GM21737 (cell line): ENCODE results near the gene TIGAR.

Source experiments
- ATAC-seq: cut with Tn5 transposase; IDR thresholded peaks from one replicate; pipeline ENCODE4 v1.9.1; 2021; ENCODE audit warnings: mild to moderate bottlenecking, moderate library complexity; ENCODE audit not compliant: unreplicated experiment

The TIGAR gene

DNA sequence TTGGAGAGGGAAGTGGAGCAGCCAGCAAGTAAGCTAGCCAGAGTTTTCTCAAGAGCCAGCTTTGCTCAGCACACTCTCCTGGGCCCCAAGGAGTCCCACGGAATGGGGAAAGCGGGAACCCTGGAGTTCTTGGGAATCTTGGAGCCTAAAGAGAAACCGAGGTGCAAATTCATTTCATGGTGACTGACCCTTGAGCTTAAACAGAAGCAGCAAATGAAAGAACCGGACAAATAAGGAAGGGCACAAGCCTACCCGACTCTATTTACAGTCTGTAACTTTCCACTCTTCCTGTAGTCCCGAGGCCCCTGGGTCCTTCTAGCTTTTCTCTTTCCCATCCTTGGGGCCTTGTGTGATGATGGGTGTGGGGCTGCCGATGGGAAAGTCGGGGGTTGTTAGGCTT is 18.1 kb upstream of the TIGAR start:
- ATAC-seq = no peak

- no peak for ATAC-seq
Observed at GRCh38 chr12:4303750-4304149, 17.3 kb upstream of the TIGAR start.

DNA sequence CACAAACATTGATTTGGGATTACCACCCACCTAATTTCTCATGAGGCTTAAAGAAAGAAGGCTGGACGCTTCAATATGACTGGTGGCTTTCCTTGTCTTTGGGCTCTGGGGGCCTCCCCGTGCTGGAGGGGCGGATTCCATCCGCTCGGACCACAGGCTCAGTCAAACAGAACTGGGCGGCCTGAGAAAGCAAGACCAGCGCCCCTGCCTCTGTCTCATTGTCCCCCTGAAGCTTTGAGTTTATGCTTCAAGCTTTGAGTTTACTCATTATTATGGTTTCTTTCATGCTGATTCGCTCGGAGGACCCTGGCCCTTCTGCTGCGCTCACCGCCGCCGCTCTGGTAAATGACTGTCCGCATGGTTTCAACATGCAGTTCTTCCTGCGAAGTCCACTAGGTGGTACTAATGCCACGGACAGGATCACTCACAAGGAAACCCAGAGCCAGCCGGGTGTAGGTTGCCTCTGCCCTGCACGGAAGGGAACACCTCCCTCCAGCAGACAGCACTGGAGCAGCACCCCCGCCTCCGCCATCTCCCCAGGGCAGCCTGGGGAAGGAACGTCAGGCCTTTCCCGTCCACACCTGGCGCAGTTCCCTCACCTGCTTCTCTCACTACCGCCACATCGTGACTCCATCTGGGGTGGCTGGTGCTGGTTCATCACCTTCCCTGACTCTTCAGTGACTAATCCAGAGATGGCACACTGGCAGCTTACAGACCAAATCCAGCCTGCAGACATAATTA is 13.2 kb upstream of the TIGAR start:
- ATAC-seq = no peak

DNA sequence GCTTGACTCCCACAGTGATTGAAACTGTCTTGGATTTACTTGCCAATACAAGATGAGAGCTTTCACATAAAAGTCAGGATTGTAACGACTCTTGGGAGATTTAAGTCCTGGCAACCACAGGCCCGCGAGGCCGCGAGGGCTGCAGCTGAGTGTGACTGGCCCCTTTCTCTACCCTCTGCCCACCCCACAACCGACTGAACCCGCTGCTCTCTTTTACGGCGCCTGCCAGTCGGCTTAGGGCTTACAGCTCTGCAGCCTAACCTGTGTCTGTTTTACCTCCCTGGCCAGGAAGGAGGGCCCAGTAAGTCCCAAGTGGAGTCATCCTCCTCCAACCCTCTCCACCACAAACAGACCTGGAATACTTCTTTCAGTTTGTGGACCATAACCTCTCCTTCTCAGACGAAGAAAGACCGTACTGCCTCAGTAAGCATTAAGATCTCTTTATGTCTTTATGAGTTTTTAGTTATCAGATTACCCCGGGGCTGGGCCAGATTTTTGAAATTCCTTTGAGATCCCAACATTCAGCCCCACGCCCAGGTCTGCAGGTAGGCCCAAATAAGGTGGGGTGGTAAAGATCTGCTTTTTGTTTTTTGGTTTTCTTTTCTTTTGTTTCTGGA is 12.6 kb upstream of the TIGAR start:
- no peak for ATAC-seq

GRCh38 chr12:4311776-4312175 is 9.2 kb upstream of the TIGAR start:
- no peak for ATAC-seq

- no peak for ATAC-seq
Observed at GRCh38 chr12:4312251-4312650, 8.8 kb upstream of the TIGAR start.

- peak; percentile 38 for ATAC-seq
Observed at GRCh38 chr12:4320497-4320852, 538 bp upstream of the TIGAR start.

- ATAC-seq = no peak
Observed at GRCh38 chr12:4322726-4323125, 1.7 kb downstream of the TIGAR start.

- ATAC-seq = no peak
Observed at GRCh38 chr12:4323396-4323795, 2.4 kb downstream of the TIGAR start.

DNA sequence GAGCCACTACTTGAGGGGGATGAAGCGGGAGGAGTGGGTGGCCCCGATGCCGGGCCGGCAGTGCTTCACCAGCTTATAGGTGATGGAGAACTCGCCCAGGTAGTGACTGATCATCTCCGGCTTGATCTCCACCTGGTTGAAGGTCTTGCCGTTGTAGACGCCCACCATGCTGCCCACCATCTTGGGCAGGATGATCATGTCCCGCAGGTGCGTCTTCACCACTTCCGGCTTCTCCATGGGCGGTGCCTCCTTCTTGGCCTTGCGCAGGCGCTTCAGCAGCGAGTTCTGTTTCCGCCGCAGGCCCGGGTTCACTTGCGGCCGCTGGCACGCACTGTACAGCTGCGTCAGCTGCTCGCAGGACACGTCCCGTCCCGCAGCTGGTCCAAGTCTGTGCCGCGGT is 3.4 kb downstream of the TIGAR start:
- no peak for ATAC-seq

DNA sequence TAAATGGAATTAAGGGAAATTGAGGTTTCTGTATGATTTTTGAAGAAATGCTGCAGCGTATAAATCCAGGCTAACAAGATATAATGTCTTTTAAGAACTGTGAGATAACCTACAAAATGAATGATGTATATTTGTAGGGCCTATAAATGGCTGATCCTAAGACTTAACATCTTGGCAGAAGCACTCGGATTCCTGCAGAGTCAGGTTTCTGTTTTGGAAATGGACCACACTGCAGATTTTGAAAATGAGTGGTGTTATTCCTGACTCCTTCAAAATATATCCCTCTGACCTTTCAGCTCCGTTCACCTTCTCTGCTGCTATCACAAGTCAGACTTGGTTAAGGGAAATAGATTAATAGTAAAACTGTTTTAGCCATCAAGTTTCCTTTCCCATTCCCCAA is 5.0 kb downstream of the TIGAR start:
- ATAC-seq = no peak

DNA sequence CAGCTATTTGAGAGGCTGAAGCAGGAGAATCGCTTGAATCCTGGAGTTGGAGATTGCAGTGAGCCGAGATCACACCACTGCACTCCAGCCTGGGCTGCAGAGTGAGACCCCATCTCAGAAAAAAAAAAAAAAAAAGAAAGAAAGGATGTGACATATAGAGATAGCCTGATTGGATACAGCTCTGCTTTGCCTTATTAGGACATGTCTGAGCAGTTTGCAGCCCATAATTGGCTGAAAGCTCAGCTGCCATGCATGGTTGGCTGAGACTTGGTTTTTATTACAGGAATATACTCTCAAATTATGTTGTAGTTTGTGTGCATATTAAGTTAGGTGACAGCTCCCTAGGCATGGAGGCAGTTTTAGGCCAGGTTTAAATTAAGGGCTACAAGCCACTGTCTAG is 6.3 kb downstream of the TIGAR start:
- no peak for ATAC-seq

DNA sequence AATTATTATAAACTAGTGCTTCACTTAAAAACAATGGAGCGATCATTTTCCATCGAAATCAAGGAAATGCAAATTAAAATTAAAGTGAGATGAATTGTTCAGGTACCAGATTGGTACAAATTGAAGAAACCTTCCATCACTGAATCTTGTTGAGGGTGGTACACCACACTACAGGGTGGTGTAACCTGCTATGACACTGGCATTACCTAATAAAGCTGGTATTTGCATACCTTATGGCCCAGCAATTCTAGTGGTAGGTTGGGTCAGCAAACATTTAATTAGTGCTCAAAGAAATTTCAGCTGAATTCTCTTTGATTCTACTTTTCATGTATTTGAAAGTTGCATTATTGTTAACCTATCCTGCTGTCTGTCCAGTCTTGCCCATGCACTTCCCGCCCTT is 9.2 kb downstream of the TIGAR start:
- ATAC-seq = no peak

DNA sequence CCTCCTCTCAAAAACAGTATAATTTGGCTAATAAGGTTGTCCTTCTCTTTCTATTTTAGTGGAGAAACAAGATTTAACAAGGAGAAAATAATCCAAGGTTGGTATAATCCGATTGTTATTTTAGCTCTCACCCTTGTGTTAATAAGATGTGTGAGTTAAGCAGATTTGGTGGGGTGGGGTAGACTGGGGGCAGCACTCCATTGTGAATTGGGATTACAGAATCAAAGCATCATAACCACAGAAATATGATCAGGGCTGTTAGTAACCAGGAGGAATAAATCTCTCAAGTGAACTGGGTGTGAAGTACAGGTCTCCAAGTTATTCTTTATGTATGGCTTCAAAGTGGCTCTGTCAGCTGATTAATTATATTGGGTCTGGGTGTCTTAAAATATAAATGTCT is 10.2 kb downstream of the TIGAR start:
- no peak for ATAC-seq

- no peak for ATAC-seq
Observed at GRCh38 chr12:4331842-4332241, 10.8 kb downstream of the TIGAR start.

- ATAC-seq = no peak
Observed at GRCh38 chr12:4346931-4347330, 25.9 kb downstream of the TIGAR start.

GRCh38 chr12:4353785-4354208 is 32.8 kb downstream of the TIGAR start:
- no peak for ATAC-seq

- ATAC-seq = no peak
Observed at GRCh38 chr12:4355156-4356040, 34.4 kb downstream of the TIGAR start.

DNA sequence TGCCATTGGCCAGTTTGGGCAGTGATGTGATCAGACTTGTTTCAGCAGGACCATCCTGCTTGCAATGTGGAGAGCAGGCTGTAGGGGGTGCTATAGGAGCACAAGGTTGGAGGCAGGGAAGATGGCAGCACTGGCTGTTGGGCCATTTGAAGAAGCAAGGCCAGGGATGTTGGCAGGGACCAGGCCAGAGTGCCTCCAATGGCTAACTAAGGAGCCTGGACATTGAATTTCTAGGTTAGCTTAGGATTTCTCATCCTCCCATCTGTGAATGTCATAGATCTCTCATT is 35.0 kb downstream of the TIGAR start:
- no peak for ATAC-seq

- ATAC-seq = no peak
Observed at GRCh38 chr12:4366090-4366489, 45.1 kb downstream of the TIGAR start.

GRCh38 chr12:4369548-4369947 is 48.5 kb downstream of the TIGAR start:
- ATAC-seq = no peak

GRCh38 chr12:4370265-4370664 is 49.3 kb downstream of the TIGAR start:
- ATAC-seq = no peak
